T-helper 17 cell (primary cell): ENCODE data around the gene AMN. TPM values are rescaled to one million over a fixed set of nuclear protein-coding genes. Genes with fewer than 3 reads are reported as not detected.

Experiments used
- ATAC-seq: fragments of 150-1000 bp; cut with Tn5 transposase; 2 replicates; pipeline ENCODE4 v1.10.0; 2021; ENCODE audit warnings: mild to moderate bottlenecking, moderate library complexity
- DNase-seq, 3 donors: peaks; one replicate each; pipeline versions ENCODE4 v3.0.0 to v3.0.0-alpha.2; 2020 to 2021
- H3K9me3 ChIP-seq: one replicate; pipeline ENCODE4 v1.7.0; 2013; ENCODE audit warnings: low read length, mild to moderate bottlenecking; ENCODE audit not compliant: control insufficient read depth, poor library complexity, severe bottlenecking
- H3K27ac Mint-ChIP-seq: one replicate; pipeline ENCODE4 v1.8.0; 2022; ENCODE audit warnings: mild to moderate bottlenecking, moderate library complexity, mixed read lengths
- H3K27me3 Mint-ChIP-seq: one replicate; pipeline ENCODE4 v1.8.0; 2022; ENCODE audit warnings: mixed read lengths
- H3K36me3 Mint-ChIP-seq: one replicate; pipeline ENCODE4 v1.8.0; 2022; ENCODE audit warnings: low read depth, mixed read lengths
- H3K4me1 Mint-ChIP-seq: one replicate; pipeline ENCODE4 v1.8.0; 2022; ENCODE audit warnings: mild to moderate bottlenecking, mixed read lengths
- H3K4me3 Mint-ChIP-seq: one replicate; pipeline ENCODE4 v1.8.0; 2022; ENCODE audit warnings: mild to moderate bottlenecking, moderate library complexity, mixed read lengths
- total RNA-seq, 4 donors: library from RNA in 2 of 4; stranded (reverse) in 2 of 4; gene quantifications; one replicate each; pipeline ENCODE4 v1.2.3 and lab custom pipeline; 2022 to 2026

AMN gene
- total RNA-seq, 2 donors from 2014 or later = 0.65 to 2.3 TPM

- Mint-ChIP-seq H3K36me3 (peaks cover 8% of the 10 kb centered on the region), H3K27me3 (no peaks in the 10 kb centered on the region), H3K4me3 (no peak overlapping the region), H3K27ac (peak overlapping the region; percentile 79), H3K4me1 (peaks cover 7% of the 10 kb centered on the region)
- no peak for DNase-seq
- H3K9me3 ChIP-seq = no peaks in the 10 kb centered on the region
- no peak for ATAC-seq
Observed at GRCh38 chr14:102902523-102903247, 19.8 kb upstream of the AMN start.

GRCh38 chr14:102903248-102903888 lies 19.1 kb upstream of the AMN start:
- Mint-ChIP-seq H3K36me3 (peaks cover 9% of the 10 kb centered on the region), H3K4me1 (peaks cover 5% of the 10 kb centered on the region), H3K27ac (peak overlapping the region; percentile 79), H3K27me3 (no peaks in the 10 kb centered on the region), H3K4me3 (no peak overlapping the region)
- DNase-seq (no peak), ATAC-seq (no peak)
- H3K9me3 ChIP-seq = no peaks in the 10 kb centered on the region

GRCh38 chr14:102903889-102904512 lies 18.5 kb upstream of the AMN start:
- H3K27me3 Mint-ChIP-seq = no peaks in the 10 kb centered on the region
- ATAC-seq (no peak), DNase-seq (no peak)
- H3K9me3 ChIP-seq = no peaks in the 10 kb centered on the region
- H3K27ac Mint-ChIP-seq = peak overlapping the region; percentile 79
- peaks cover 6% of the 10 kb centered on the region for H3K36me3 Mint-ChIP-seq
- no peak overlapping the region for H3K4me3 Mint-ChIP-seq
- peaks cover 6% of the 10 kb centered on the region for H3K4me1 Mint-ChIP-seq

- ATAC-seq (no peak), DNase-seq (no peak)
- Mint-ChIP-seq H3K27me3 (no peaks in the 10 kb centered on the region), H3K27ac (no peak overlapping the region), H3K36me3 (peaks cover 6% of the 10 kb centered on the region), H3K4me1 (peaks cover 4% of the 10 kb centered on the region), H3K4me3 (no peak overlapping the region)
- no peaks in the 10 kb centered on the region for H3K9me3 ChIP-seq
Observed at GRCh38 chr14:102905116-102906108, 17.1 kb upstream of the AMN start.

- H3K9me3 ChIP-seq = no peaks in the 10 kb centered on the region
- no peak overlapping the region for H3K27ac Mint-ChIP-seq
- peaks cover 6% of the 10 kb centered on the region for H3K36me3 Mint-ChIP-seq
- H3K27me3 Mint-ChIP-seq = no peaks in the 10 kb centered on the region
- DNase-seq (no peak), ATAC-seq (no peak)
- H3K4me3 Mint-ChIP-seq = no peak overlapping the region
- peaks cover 4% of the 10 kb centered on the region for H3K4me1 Mint-ChIP-seq
Observed at GRCh38 chr14:102906616-102907302, 15.7 kb upstream of the AMN start.

- Mint-ChIP-seq H3K27ac (no peak overlapping the region), H3K4me1 (peaks cover 4% of the 10 kb centered on the region), H3K4me3 (no peak overlapping the region), H3K36me3 (peaks cover 6% of the 10 kb centered on the region), H3K27me3 (no peaks in the 10 kb centered on the region)
- ATAC-seq = peak; percentile 36
- DNase-seq = no peak
- H3K9me3 ChIP-seq = no peaks in the 10 kb centered on the region
Observed at GRCh38 chr14:102907303-102907844, 15.1 kb upstream of the AMN start.

- Mint-ChIP-seq H3K4me1 (peaks cover 4% of the 10 kb centered on the region), H3K4me3 (no peak overlapping the region), H3K27me3 (no peaks in the 10 kb centered on the region), H3K27ac (peak overlapping the region; percentile 11), H3K36me3 (peaks cover 3% of the 10 kb centered on the region)
- ATAC-seq (no peak), DNase-seq (no peak)
- H3K9me3 ChIP-seq = no peaks in the 10 kb centered on the region
Observed at GRCh38 chr14:102907980-102908730, 14.3 kb upstream of the AMN start.

- no peak for ATAC-seq
- Mint-ChIP-seq H3K27me3 (no peaks in the 10 kb centered on the region), H3K36me3 (peaks cover 2% of the 10 kb centered on the region), H3K4me3 (no peak overlapping the region), H3K4me1 (peaks cover 4% of the 10 kb centered on the region), H3K27ac (no peak overlapping the region)
- no peak for DNase-seq
- no peaks in the 10 kb centered on the region for H3K9me3 ChIP-seq
Observed at GRCh38 chr14:102908766-102909455, 13.6 kb upstream of the AMN start.

GRCh38 chr14:102909462-102909861 lies 13.0 kb upstream of the AMN start:
- DNase-seq (no peak), ATAC-seq (no peak)
- no peak overlapping the region for H3K4me3 Mint-ChIP-seq
- H3K36me3 Mint-ChIP-seq = peaks cover 2% of the 10 kb centered on the region
- no peaks in the 10 kb centered on the region for H3K27me3 Mint-ChIP-seq
- no peak overlapping the region for H3K27ac Mint-ChIP-seq
- H3K9me3 ChIP-seq = no peaks in the 10 kb centered on the region
- H3K4me1 Mint-ChIP-seq = peaks cover 4% of the 10 kb centered on the region

GRCh38 chr14:102909911-102910310 lies 12.6 kb upstream of the AMN start:
- Mint-ChIP-seq H3K4me3 (no peak overlapping the region), H3K27ac (no peak overlapping the region), H3K27me3 (no peaks in the 10 kb centered on the region), H3K36me3 (peaks cover 2% of the 10 kb centered on the region), H3K4me1 (peaks cover 4% of the 10 kb centered on the region)
- DNase-seq = no peak
- ATAC-seq = no peak
- no peaks in the 10 kb centered on the region for H3K9me3 ChIP-seq

- peaks cover 2% of the 10 kb centered on the region for H3K36me3 Mint-ChIP-seq
- no peak for ATAC-seq
- no peaks in the 10 kb centered on the region for H3K9me3 ChIP-seq
- H3K4me3 Mint-ChIP-seq = no peak overlapping the region
- H3K4me1 Mint-ChIP-seq = peaks cover 4% of the 10 kb centered on the region
- DNase-seq = no peak
- H3K27ac Mint-ChIP-seq = no peak overlapping the region
- H3K27me3 Mint-ChIP-seq = no peaks in the 10 kb centered on the region
Observed at GRCh38 chr14:102910442-102910841, 12.0 kb upstream of the AMN start.
